Testis (tissue), 2 donors: ENCODE measurements around the gene OR2M2.

Experiments used
- POLR2A ChIP-seq: fragments of 450-650 bp; IDR thresholded peaks from one replicate; pipeline ENCODE4 v1.6.1; 2017; ENCODE audit warnings: antibody characterized with exemption, mild to moderate bottlenecking, moderate library complexity
- TF ChIP-seq, protein P1 (sequence below), 3 experiments: fragments of 450-650 bp in 2 of 3; fragments of 200-600 bp in 1 of 3; sonication (generic) in 1 of 3; IDR thresholded peaks; one replicate each; pipeline ENCODE4 v1.5.1; 2016 to 2019; ENCODE audit warnings: antibody characterized with exemption in 3 of 3, mild to moderate bottlenecking in 2 of 3, moderate library complexity in 1 of 3

DNA sequence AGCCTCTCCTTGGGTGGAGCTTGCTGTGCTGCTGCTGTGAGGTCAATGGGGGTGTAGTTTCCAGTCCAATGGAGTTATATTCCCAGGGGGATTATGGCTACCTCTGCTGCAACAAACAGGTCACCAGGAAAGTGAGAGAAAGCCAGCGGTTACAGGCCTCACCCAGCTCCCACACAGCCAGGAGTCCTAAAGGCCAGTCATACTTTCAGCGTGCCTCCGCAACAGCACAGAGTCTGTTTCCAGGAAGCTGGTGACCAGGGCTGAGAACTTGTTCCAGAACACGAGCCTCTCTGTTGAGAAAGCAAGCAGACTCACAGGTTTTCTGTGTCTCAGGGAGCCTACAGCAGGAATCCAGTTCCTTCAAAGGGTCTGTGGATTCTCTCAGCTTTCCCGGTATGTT is 47.0 kb upstream of the OR2M2 start:
- TF ChIP-seq, protein P1, sequence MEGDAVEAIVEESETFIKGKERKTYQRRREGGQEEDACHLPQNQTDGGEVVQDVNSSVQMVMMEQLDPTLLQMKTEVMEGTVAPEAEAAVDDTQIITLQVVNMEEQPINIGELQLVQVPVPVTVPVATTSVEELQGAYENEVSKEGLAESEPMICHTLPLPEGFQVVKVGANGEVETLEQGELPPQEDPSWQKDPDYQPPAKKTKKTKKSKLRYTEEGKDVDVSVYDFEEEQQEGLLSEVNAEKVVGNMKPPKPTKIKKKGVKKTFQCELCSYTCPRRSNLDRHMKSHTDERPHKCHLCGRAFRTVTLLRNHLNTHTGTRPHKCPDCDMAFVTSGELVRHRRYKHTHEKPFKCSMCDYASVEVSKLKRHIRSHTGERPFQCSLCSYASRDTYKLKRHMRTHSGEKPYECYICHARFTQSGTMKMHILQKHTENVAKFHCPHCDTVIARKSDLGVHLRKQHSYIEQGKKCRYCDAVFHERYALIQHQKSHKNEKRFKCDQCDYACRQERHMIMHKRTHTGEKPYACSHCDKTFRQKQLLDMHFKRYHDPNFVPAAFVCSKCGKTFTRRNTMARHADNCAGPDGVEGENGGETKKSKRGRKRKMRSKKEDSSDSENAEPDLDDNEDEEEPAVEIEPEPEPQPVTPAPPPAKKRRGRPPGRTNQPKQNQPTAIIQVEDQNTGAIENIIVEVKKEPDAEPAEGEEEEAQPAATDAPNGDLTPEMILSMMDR (IDR thresholded peaks at IDR 0.05) = no peak
- no peak for TF ChIP-seq POLR2A
